Stimulated activated CD4-positive, alpha-beta T cell treated with anti-CD3 and anti-CD28 coated beads, Interleukin-4, amount 100 ng/mL, for 1 hour (primary cell): ENCODE results near the gene TPM4.
A peak's percentile ranks its signal among the peaks of the same experiment; 100 is the strongest.

Source experiments
- DNase-seq: peaks from one replicate; pipeline ENCODE4 v3.0.0-alpha.2; 2020

Gene TPM4

GRCh38 chr19:16134510-16134909 is 58.2 kb downstream of the TPM4 start:
- DNase-seq, result no peak

- DNase-seq, result no peak
These were observed 59.3 kb downstream of the TPM4 start for GRCh38 chr19:16135430-16136127.

- DNase-seq, result no peak
These were observed 60.1 kb downstream of the TPM4 start for GRCh38 chr19:16136185-16136999.

GRCh38 chr19:16139752-16140151 is 63.5 kb downstream of the TPM4 start:
- DNase-seq, result no peak

GRCh38 chr19:16141043-16141442 is 64.7 kb downstream of the TPM4 start:
- DNase-seq, result no peak

- DNase-seq, result no peak
These were observed 65.8 kb downstream of the TPM4 start for GRCh38 chr19:16142032-16142580.

GRCh38 chr19:16143399-16144215 is 67.3 kb downstream of the TPM4 start, which contains the start of gene HSH2D:
Gene HSH2D, plus strand, starts transcription at chr19:16143685. Its CDS starts 5,066 bp downstream, at chr19:16148751.
- DNase-seq, result peak; percentile 72

- DNase-seq, result no peak
These were observed 67.9 kb downstream of the TPM4 start for GRCh38 chr19:16144216-16144581.

- no peak for DNase-seq
These were observed 69.8 kb downstream of the TPM4 start for GRCh38 chr19:16146112-16146511.

GRCh38 chr19:16148443-16149229 is 72.3 kb downstream of the TPM4 start:
- DNase-seq, result no peak
